ENCODE results near the gene GCSAM. TPM values are rescaled to one million over a fixed set of nuclear protein-coding genes. Genes with fewer than 3 reads are reported as not detected.

The GCSAM gene
- total and polyA plus RNA-seq, 2 experiments from 2014 or later = 0.86 TPM; not detected in 1

DNA sequence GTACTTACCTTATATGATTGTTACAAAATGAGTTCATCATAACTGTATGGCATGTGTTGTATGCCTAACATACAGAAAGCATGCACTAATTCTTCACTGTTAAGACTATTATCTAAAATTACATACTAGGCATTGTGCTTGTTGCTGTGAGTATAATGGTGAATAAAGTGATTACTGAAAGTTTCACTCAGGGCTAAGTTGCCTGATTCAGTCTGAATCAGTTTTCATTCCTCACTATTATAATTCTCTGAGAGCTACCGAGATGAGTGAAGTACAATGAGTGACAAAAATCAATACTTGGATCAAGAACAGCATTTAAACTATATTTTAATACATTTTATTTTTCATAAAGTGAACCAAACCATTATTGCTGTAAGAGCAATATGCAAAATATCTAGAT is 7.5 kb upstream of the GCSAM start:
- Histone ChIP-seq H3F3A (replicated peaks; ENCODE audit: low read depth) (no peaks in the 10 kb centered on the region), H4K20me1 (replicated peaks; ENCODE audit: insufficient read depth) (no peaks in the 10 kb centered on the region), H3K4me3 (no peak overlapping the region), H3K36me3 (ENCODE audit: insufficient read depth) (peaks cover 5% of the 10 kb centered on the region; the same call in 1 of the 2 replicates), H3K9me2 (ENCODE audit: insufficient read depth) (no peaks in the 10 kb centered on the region), H3K27ac (ENCODE audit: low read depth) (no peak overlapping the region), H3K79me2 (replicated peaks; ENCODE audit: insufficient read depth) (no peaks in the 10 kb centered on the region), H3K4me1 (ENCODE audit: insufficient read depth) (peaks cover 20% of the 10 kb centered on the region), H3K4me2 (no peak overlapping the region), H3K27me3 (ENCODE audit: insufficient read depth) (no peaks in the 10 kb centered on the region), H2AFZ (no peak overlapping the region)
- Mint-ChIP-seq H3K4me3 (no peak overlapping the region), H3K36me3 (ENCODE audit: low read depth) (peaks cover 14% of the 10 kb centered on the region; the same call in 2 of the 3 replicates), H3K27me3 (ENCODE audit: insufficient read depth, low read depth, poor library complexity) (no peaks in the 10 kb centered on the region), H3K27ac (no peak overlapping the region), H3K9me3 (peaks cover 17% of the 10 kb centered on the region; the same call in 2 of the 3 replicates), H3K4me1 (peaks cover 23% of the 10 kb centered on the region)
- DNase-seq (ENCODE audit: low spot score) = no peak
- ATAC-seq = no peak
- no peak for TF ChIP-seq STAT1 (IDR thresholded peaks at IDR 0.05; ENCODE audit: unreplicated experiment)
- no peak for TF ChIP-seq POLR2AphosphoS5 (IDR thresholded peaks at IDR 0.05; ENCODE audit: low read depth)
- TF ChIP-seq, protein P1, sequence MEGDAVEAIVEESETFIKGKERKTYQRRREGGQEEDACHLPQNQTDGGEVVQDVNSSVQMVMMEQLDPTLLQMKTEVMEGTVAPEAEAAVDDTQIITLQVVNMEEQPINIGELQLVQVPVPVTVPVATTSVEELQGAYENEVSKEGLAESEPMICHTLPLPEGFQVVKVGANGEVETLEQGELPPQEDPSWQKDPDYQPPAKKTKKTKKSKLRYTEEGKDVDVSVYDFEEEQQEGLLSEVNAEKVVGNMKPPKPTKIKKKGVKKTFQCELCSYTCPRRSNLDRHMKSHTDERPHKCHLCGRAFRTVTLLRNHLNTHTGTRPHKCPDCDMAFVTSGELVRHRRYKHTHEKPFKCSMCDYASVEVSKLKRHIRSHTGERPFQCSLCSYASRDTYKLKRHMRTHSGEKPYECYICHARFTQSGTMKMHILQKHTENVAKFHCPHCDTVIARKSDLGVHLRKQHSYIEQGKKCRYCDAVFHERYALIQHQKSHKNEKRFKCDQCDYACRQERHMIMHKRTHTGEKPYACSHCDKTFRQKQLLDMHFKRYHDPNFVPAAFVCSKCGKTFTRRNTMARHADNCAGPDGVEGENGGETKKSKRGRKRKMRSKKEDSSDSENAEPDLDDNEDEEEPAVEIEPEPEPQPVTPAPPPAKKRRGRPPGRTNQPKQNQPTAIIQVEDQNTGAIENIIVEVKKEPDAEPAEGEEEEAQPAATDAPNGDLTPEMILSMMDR (conservative IDR thresholded peaks at IDR 0.05; ENCODE audit: low read depth in 2 of 2) = no peak
- TF ChIP-seq, protein P2, sequence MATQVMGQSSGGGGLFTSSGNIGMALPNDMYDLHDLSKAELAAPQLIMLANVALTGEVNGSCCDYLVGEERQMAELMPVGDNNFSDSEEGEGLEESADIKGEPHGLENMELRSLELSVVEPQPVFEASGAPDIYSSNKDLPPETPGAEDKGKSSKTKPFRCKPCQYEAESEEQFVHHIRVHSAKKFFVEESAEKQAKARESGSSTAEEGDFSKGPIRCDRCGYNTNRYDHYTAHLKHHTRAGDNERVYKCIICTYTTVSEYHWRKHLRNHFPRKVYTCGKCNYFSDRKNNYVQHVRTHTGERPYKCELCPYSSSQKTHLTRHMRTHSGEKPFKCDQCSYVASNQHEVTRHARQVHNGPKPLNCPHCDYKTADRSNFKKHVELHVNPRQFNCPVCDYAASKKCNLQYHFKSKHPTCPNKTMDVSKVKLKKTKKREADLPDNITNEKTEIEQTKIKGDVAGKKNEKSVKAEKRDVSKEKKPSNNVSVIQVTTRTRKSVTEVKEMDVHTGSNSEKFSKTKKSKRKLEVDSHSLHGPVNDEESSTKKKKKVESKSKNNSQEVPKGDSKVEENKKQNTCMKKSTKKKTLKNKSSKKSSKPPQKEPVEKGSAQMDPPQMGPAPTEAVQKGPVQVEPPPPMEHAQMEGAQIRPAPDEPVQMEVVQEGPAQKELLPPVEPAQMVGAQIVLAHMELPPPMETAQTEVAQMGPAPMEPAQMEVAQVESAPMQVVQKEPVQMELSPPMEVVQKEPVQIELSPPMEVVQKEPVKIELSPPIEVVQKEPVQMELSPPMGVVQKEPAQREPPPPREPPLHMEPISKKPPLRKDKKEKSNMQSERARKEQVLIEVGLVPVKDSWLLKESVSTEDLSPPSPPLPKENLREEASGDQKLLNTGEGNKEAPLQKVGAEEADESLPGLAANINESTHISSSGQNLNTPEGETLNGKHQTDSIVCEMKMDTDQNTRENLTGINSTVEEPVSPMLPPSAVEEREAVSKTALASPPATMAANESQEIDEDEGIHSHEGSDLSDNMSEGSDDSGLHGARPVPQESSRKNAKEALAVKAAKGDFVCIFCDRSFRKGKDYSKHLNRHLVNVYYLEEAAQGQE (IDR thresholded peaks at IDR 0.05; ENCODE audit: unreplicated experiment) = no peak
- TF ChIP-seq EZH2 (IDR thresholded peaks at IDR 0.05; ENCODE audit: low read depth, unreplicated experiment) = no peak
- TF ChIP-seq JUNB (IDR thresholded peaks at IDR 0.05; ENCODE audit: unreplicated experiment) = no peak
- TF ChIP-seq NANOG (IDR thresholded peaks at IDR 0.05; ENCODE audit: borderline replicate concordance) = no peak
- no peak for TF ChIP-seq ZNF114 (CRISPR knock-in tag; IDR thresholded peaks at IDR 0.05)
- TF ChIP-seq, protein P3, sequence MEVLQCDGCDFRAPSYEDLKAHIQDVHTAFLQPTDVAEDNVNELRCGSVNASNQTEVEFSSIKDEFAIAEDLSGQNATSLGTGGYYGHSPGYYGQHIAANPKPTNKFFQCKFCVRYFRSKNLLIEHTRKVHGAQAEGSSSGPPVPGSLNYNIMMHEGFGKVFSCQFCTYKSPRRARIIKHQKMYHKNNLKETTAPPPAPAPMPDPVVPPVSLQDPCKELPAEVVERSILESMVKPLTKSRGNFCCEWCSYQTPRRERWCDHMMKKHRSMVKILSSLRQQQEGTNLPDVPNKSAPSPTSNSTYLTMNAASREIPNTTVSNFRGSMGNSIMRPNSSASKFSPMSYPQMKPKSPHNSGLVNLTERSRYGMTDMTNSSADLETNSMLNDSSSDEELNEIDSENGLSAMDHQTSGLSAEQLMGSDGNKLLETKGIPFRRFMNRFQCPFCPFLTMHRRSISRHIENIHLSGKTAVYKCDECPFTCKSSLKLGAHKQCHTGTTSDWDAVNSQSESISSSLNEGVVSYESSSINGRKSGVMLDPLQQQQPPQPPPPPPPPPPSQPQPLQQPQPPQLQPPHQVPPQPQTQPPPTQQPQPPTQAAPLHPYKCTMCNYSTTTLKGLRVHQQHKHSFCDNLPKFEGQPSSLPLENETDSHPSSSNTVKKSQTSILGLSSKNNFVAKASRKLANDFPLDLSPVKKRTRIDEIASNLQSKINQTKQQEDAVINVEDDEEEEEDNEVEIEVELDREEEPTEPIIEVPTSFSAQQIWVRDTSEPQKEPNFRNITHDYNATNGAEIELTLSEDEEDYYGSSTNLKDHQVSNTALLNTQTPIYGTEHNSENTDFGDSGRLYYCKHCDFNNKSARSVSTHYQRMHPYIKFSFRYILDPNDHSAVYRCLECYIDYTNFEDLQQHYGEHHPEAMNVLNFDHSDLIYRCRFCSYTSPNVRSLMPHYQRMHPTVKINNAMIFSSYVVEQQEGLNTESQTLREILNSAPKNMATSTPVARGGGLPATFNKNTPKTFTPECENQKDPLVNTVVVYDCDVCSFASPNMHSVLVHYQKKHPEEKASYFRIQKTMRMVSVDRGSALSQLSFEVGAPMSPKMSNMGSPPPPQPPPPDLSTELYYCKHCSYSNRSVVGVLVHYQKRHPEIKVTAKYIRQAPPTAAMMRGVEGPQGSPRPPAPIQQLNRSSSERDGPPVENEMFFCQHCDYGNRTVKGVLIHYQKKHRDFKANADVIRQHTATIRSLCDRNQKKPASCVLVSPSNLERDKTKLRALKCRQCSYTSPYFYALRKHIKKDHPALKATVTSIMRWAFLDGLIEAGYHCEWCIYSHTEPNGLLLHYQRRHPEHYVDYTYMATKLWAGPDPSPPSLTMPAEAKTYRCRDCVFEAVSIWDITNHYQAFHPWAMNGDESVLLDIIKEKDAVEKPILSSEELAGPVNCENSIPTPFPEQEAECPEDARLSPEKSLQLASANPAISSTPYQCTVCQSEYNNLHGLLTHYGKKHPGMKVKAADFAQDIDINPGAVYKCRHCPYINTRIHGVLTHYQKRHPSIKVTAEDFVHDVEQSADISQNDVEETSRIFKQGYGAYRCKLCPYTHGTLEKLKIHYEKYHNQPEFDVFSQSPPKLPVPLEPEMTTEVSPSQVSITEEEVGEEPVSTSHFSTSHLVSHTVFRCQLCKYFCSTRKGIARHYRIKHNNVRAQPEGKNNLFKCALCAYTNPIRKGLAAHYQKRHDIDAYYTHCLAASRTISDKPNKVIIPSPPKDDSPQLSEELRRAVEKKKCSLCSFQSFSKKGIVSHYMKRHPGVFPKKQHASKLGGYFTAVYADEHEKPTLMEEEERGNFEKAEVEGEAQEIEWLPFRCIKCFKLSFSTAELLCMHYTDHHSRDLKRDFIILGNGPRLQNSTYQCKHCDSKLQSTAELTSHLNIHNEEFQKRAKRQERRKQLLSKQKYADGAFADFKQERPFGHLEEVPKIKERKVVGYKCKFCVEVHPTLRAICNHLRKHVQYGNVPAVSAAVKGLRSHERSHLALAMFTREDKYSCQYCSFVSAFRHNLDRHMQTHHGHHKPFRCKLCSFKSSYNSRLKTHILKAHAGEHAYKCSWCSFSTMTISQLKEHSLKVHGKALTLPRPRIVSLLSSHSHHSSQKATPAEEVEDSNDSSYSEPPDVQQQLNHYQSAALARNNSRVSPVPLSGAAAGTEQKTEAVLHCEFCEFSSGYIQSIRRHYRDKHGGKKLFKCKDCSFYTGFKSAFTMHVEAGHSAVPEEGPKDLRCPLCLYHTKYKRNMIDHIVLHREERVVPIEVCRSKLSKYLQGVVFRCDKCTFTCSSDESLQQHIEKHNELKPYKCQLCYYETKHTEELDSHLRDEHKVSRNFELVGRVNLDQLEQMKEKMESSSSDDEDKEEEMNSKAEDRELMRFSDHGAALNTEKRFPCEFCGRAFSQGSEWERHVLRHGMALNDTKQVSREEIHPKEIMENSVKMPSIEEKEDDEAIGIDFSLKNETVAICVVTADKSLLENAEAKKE (CRISPR knock-in tag; IDR thresholded peaks at IDR 0.05) = no peak
- TF ChIP-seq CREB1 (CRISPR knock-in tag; IDR thresholded peaks at IDR 0.05; ENCODE audit: low read depth) = no peak
- TF ChIP-seq, protein P4, sequence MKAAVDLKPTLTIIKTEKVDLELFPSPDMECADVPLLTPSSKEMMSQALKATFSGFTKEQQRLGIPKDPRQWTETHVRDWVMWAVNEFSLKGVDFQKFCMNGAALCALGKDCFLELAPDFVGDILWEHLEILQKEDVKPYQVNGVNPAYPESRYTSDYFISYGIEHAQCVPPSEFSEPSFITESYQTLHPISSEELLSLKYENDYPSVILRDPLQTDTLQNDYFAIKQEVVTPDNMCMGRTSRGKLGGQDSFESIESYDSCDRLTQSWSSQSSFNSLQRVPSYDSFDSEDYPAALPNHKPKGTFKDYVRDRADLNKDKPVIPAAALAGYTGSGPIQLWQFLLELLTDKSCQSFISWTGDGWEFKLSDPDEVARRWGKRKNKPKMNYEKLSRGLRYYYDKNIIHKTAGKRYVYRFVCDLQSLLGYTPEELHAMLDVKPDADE (IDR thresholded peaks at IDR 0.05) = no peak
- no peak for TF ChIP-seq EZH2phosphoT487 (IDR thresholded peaks at IDR 0.05; ENCODE audit: unreplicated experiment)
- no peak for TF ChIP-seq ZNF331 (CRISPR knock-in tag; IDR thresholded peaks at IDR 0.05; ENCODE audit: low read depth)

Measured in GM23338 (cell line).